LHCN-M2 (cell line): ENCODE measurements around the gene CIPC. TPM values are rescaled to one million over a fixed set of nuclear protein-coding genes. Genes with fewer than 3 reads are reported as not detected.

Experiments used
- DNase-seq: peaks from one replicate; pipeline ENCODE4 v3.0.0-alpha.2; 2012; ENCODE audit warnings: low read depth
- total RNA-seq: library from RNA; depleted of rRNA; stranded (reverse); fragments of >200 nt; gene quantifications from 2 replicates; pipeline ENCODE4 v1.2.3, GENCODE V29; 2014

The CIPC gene
- total RNA-seq, 1 experiment from 2014 or later = 13.0 TPM

DNA sequence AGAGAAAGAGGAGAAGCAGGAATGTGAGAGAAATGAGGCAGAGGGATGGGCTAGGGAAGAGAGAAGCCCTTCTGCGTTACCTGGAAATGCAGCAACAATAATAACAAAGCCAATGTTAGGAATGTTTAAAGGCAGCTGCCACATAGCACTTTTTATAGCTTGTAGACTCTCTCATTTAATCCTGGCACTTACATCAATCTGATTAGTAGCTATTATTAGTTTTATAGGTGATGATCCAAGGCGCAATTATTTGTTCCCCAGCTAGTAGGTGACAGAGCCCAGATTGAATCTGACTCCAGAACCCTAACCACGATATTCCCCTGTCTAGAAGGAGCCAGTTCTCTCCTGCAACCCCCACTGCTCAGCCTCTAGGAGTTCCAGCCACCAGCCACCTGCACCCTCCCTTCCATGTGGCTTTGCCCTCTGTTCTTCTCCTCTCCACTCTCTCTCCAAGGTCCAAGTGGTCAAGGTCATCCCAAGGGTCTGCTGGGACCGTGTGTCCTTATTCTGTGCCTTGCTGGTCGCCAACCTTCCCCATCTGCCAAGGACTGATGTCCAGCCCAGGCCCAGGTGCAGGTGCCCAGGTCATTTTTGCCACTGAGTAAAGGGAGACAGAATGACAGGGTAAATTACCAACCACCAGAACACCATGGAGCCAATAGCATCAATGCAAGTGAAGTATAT, 29.4 kb upstream of the CIPC start:
- DNase-seq = no peak

DNA sequence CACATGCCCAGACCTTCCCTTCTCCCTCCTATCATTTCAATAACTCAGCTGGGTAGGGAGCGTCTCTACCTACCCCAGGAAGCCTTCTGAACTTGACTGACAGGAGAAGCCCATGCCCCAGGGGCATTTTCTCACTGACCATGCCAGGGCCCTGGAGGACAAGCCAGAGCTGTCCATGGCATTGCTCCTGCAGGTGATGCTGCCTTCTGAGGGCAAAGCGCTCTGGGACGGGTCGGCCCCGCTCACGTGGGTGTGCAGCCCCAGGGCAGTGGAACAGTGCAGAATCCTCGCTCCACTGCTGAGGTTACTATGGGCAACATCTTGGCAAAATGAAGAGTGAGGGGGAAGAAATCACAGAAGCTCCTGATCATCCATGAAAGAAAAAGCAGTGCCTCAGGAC, 28.5 kb upstream of the CIPC start:
- no peak for DNase-seq

- peak; percentile 44 for DNase-seq
Observed at GRCh38 chr14:77071938-77072388, 26.1 kb upstream of the CIPC start.

- no peak for DNase-seq
Observed at GRCh38 chr14:77074969-77075368, 23.1 kb upstream of the CIPC start.

DNA sequence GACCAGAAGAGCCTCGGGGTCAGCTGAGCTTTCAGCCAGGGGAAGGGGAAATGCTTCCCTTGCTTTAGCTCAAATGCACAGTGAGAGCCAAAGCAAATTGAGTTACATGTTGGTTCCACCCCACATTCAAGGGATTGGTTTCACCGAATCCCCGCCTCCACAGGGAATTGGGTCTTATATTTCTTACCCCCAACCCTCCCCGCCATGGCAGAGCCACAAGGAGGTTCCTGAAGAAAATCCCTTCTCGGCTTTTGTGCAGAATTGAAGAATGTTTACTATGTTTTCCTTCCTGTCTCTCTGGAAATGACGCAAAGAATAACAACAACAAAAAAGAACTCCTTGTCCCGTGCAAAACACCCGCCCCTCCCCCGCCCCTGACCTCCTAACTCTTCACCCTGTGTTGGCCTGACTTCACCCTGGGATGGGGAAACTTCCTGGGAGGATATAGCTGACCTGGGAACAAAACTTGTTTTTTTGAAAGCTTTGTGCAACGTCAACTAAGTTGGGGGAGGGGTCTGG, 21.9 kb upstream of the CIPC start:
- peak; percentile 81 for DNase-seq

GRCh38 chr14:77077040-77077439, 21.0 kb upstream of the CIPC start:
- DNase-seq = no peak

DNA sequence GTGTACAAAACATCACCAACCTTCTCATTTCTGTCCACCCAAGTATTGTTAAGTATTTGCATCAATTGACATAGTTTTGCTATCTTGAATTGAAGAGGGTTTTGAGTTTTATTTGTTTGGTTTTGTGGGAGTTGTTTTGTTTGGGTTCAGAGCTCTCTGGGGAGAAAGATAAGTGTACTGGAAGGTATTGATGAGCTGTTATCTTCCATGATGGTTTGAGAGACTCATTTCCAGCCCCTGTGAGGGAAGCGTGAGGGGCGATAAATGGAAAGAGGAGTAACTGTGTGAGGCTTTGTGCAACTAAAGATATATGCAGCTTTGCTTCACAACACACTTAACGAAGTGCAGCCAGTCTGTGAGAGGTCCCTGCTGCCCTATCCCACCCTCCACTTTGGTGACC, 15.7 kb upstream of the CIPC start:
- no peak for DNase-seq

DNA sequence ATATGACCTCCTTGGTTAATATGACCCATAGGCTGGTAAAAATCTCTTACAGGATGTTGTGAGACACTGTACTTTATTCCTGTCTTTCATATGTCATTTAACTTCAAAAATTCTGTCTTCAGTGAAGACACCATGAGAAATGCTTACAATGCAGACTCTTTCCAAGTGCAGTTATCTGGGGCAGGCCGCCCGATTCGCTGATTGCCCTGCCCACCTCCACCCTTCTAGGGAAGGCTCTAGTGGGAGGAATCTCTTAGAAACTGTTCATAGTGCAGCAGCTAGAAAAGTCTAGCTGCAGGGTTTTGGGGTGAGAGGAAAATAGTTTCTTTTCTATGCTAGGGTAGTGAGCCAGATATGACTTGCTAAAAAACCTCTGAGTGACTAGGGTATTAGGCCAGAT, 15.0 kb upstream of the CIPC start:
- no peak for DNase-seq

DNA sequence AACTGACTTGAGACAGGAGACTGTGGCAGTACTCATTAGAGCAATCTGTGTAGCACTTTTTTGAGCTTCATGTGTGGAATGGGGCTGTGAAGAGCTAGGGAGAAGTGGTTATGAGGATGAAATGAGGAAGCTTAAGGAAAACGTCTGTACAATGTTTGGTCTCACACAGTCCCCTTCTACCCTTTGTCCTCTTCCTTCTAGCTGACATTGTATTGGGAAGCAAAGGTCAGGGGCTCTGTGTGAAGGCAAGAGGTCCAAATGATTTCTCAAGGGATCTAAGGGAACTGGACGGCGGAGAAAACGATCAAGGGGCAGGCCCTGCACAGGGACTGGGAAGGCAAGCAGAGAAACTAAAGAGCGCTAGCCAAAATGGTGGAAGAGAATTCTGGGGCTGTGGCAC, 13.1 kb upstream of the CIPC start:
- no peak for DNase-seq

DNA sequence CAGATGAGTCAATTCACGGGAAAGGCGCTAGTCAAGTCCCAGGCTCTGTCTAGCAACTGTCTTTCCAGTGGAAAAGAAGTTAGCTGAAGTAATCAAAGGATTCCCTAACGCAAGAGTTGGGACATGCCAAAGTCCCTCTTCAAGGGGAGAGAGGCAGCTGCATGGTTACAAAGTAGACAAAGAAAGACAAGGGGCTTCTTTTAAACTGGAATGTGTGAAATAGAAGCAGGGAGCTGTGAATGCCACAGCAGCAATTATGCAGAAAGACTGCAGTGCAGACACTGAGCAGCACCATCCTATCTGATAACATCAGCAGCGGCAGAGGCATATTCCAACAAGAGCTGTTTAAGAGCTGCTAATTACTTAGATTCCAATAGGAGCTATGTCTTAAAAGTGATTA, 12.5 kb upstream of the CIPC start:
- no peak for DNase-seq

DNA sequence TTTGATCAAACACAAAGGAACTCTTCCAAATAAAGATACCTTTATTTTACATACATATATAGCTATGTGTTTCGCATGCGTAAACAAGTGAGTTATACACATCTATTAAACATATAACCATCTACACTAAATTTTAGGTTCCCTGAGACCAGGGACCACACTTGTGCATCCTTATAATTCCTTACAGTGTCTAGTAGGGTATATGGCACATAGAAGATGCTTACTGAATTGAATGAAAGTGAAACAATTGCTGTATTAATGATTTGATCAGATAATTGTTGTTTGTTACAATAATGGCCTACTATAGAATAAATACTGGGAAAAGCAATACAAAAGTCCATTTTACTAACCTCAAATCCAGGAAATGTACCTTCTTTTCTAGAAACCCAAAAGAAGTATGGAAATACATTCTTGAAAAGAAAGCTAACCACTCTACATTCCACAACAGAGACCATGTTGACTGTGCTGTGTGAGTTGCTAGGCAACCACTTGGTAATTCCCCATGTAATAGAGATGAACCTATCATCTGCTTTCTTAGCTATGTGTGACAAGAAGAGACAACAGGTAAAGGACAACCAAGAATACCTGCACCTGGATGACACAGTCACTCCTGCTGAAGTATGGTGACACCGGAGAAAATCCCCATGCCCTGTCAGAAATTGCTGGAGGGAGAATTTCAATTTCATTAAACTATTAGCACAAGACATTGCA, 11.9 kb upstream of the CIPC start:
- peak; percentile 38 for DNase-seq

- DNase-seq = no peak
Observed at GRCh38 chr14:77086951-77087350, 11.1 kb upstream of the CIPC start.

- no peak for DNase-seq
Observed at GRCh38 chr14:77087631-77088030, 10.4 kb upstream of the CIPC start.

- no peak for DNase-seq
Observed at GRCh38 chr14:77088219-77088618, 9.8 kb upstream of the CIPC start.

- no peak for DNase-seq
Observed at GRCh38 chr14:77088645-77089044, 9.4 kb upstream of the CIPC start.

DNA sequence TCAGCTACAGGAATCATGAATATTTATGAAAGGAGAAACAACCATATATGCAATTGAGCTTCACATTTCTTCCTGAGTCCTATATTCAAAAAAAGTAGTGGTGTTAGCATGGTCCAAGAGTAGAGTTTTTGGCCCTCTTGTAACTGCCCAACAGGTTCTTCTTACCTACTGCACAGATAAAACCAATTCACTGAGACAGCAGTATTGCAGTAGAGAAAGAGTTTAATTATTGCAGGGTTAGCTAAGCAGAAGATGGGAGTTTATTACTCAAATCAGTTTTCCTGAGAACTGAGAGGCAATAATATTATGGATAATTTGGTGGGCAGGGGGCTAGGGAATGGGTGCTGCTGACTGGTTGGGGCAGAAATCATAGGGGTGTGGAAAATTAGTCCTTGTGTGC, 6.5 kb upstream of the CIPC start:
- DNase-seq = no peak

DNA sequence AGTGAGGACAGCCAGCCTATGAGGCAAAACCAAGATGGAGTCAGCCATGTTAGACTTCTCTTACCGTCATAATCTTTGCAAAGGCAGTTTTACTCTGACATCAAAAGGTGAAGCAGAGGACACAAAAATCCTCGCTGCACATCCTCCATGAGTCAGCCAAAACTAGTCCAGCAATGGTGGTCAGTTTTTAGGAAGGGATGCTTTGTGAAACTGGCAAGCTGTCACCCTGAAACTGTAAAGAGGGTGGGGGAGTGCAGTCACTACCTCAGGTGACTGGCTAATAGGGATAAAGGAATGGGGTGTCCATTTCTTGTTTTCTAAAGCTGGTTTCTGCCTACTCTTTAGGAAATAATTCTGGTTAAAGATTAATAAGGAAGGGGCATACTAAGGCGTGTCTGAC, 5.4 kb upstream of the CIPC start:
- DNase-seq = no peak

DNA sequence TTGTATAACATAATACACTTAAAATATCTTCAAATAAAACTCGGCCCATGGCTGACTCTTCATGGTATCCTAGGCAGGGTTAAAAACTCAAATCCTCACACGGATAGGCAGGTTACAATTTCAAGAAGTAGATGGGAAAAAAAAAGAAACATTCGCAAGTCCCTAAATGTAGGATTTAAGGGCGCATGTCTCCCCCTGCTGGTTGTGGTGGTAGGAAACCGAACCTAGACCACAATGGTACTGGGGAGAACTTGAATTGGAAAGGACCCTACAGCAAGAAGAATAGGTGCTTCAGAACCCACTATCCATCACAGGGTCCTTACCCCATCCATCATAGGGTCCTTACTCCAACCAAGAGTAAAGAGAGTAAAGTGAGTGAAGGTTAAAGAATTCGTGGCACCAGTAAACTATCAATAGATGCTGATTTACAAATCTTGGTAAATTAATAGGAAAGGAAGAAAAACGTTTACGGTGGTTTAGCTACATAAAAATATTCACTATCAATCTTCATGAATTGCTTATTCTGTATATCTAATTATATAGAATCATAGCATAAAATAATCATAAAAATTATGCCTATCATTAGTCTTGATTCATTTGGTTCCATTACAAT, 3.3 kb upstream of the CIPC start:
- DNase-seq = peak; percentile 77

DNA sequence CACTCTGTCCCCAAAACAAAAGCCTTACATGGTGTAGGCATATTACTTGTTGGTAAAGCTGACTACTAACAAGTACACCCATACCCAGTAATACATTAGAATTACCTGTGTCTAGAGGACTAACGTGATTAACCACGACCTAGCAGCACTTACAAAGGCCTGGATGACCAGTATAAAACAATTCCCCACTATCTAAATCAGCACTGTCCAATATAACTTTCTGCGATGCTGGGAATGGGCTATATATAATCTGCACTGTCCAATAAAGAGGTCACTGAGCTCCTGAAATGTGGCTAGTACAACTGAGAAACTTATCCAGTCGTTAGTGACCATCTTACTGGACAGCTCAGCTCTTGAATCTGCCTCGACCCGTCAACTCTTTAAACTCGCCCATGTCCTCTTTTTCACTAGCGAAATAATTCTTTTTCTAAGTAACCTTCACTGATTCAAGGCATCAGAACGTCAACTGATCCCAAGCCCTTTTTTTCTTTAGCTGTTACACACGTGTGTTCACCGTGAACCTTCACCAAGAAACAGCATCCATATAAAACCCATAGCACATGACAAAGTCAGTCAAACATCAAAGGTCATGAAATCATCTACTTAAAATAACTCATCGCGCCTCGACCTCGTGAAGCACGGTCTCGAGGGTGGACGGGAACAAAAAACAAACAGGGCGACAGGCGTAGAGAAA, 905 bp upstream of the CIPC start:
- DNase-seq = peak; percentile 56

DNA sequence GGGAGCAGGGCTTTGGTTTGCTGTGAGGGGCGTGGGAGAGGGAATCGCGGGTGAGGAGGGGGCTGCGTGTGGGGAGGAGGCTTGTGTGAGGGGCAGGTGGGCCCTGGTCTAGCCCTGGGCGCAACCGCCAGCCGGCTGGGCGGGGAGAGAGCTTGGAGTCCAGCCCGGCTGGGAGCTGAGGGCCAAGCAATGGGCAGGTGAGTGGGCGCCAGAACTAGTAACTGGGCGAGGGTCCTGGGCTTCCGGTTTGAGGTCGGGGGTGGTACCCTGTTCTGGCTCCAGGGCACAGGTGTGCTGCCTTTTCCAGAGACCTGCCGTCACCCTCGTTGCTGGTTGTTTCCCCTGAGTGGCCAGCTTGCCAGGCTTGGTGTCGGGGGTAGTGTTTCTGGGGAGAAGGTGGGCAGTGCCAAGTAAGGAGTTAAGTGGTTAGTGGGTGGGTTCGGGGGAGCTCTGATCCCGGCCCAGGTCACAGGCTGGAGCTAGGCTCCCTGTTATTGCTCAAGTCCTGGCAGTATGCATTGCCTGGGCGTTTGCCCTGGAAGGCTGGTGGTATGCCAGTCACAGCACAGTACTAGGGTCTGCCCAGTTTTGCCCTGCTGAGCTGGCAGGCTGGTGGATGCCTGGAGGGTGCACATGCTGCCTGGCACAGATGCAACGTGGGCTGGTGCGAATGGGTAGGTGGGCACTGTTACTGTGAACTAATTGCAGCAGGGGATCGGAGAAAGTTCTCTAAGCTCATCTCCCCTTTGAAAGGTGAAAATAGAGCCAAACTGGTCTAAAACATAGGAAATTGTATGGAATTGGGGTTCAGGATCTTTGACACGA, 683 bp downstream of the CIPC start:
- DNase-seq = no peak
